Ovary (tissue), 10 donors: Measurements from ENCODE around the gene KCNK4. TPM values are rescaled to one million over a fixed set of nuclear protein-coding genes. Genes with fewer than 3 reads are reported as not detected.

Experiments
- DNase-seq, 5 donors: peaks; one replicate each; pipeline ENCODE4 v3.0.0-alpha.2; 2019 to 2020
- H3K27ac ChIP-seq, 2 donors: fragments of 200-600 bp; one replicate each; pipeline versions ENCODE4 v1.5.1 to v1.8.0; 2019 to 2022
- H3K27me3 ChIP-seq: fragments of 200-600 bp; one replicate; pipeline ENCODE4 v1.8.0; 2022
- H3K36me3 ChIP-seq: fragments of 200-600 bp; sonication (generic); one replicate; pipeline ENCODE4 v1.5.1; 2019
- H3K4me1 ChIP-seq: one replicate; pipeline ENCODE4 v1.8.1; 2013; ENCODE audit warnings: mild to moderate bottlenecking, moderate library complexity; ENCODE audit not compliant: insufficient read depth
- H3K4me3 ChIP-seq: fragments of 200-600 bp; sonication (generic); one replicate; pipeline ENCODE4 v1.5.1; 2017
- H3K9me3 ChIP-seq, 2 donors: fragments of 200-600 bp in 1 of 2; sonication (generic) in 1 of 2; one replicate each; pipeline versions ENCODE4 v1.5.1 to v1.8.1; 2013 to 2019; ENCODE audit warnings: mild to moderate bottlenecking in 1 of 2, moderate library complexity in 1 of 2
- CTCF ChIP-seq, 3 donors: fragments of 450-650 bp in 2 of 3; fragments of 200-600 bp in 1 of 3; IDR thresholded peaks; one replicate each; pipeline versions ENCODE4 v1.5.1 to v1.8.0; 2016 to 2022; ENCODE audit warnings: antibody characterized with exemption in 3 of 3, mild to moderate bottlenecking in 1 of 3
- EP300 ChIP-seq: sonication (generic); formaldehyde crosslinking; IDR thresholded peaks from one replicate; pipeline ENCODE4 v1.6.1; 2017; ENCODE audit warnings: antibody characterized with exemption
- POLR2A ChIP-seq: fragments of 450-650 bp; IDR thresholded peaks from one replicate; pipeline ENCODE4 v1.6.1; 2017; ENCODE audit warnings: antibody characterized with exemption, mild to moderate bottlenecking, moderate library complexity
- whole genome bisulfite sequencing, 3 donors: extraction: QIAGEN DNeasy Blood & Tissue Kit in 1 of 3; methylation state at CpG; one replicate each; pipeline versions ENCODE4 v1.1.5 to v1.1.7; 2013 to 2017; 5-methylcytosine and 5-hydroxymethylcytosine counted together
- intact Hi-C, 4 donors: fragments of 100-400 bp; cut with DNase I; formaldehyde crosslinking; loops; one replicate each; pipeline versions ENCODE4 v1.11.0 to v1.15.1; 2022 to 2023
- long read RNA-seq, 3 donors: library from polyadenylated mRNA in 2 of 3; unstranded in 2 of 3; transcript quantifications; one replicate each; pipeline ENCODE4 v2.0.0 and lab custom pipeline, GENCODE V29; 2021 to 2026
- polyA plus RNA-seq, 2 donors: library from polyadenylated mRNA; stranded (reverse); fragments of 200-250 nt in 1 of 2; fragments of 350-450 nt in 1 of 2; fragmentation: Illumina TruSeq in 1 of 2; extraction: RNeasy Lipid Tissue Mini Kit (QIAGEN cat#74804) in 1 of 2; gene quantifications; one replicate each; pipeline ENCODE4 v1.2.3, GENCODE V29; 2013 to 2014
- total RNA-seq, 7 donors: library from RNA; depleted of rRNA in 2 of 7; stranded (reverse); fragments of >200 nt in 2 of 7; fragmentation: NEBNext Ultra II Directional in 3 of 7; extraction: Animal tissue kit (Norgen Biotek cat#: 25700) in 3 of 7; gene quantifications; one replicate each; pipeline versions ENCODE4 v1.1.0 to v1.2.4, GENCODE V29; 2016 to 2023
- donor health status: DM: no; HTN: no; CAD: no; lungs with moderate emphysema.
- donor health status: DM: no; HTN: no; CAD: no.
- donor health status: Bipolar disorder and iron deficiency.
- donor health status: DM: yes; HTN: yes; CAD: no.
- donor health status: DM: no; HTN: no; CAD: no.
- donor health status: DM: yes; HTN: yes; CAD: no.

KCNK4 gene
- total RNA-seq (not detected), polyA plus RNA-seq (not detected)
- long read RNA-seq, donor 1, result 0 reads
- long read RNA-seq, donor 2, result 0 reads
- long read RNA-seq, donor 3, result 0 reads

GRCh38 chr11:64291262-64291751 is at the start of gene KCNK4:
Gene KCNK4 (plus strand): TSS chr11:64291302. CDS start chr11:64293019, 1,717 bp downstream.
- Histone ChIP-seq H3K4me1 (peaks cover 7% of the 10 kb centered on the region), H3K9me3 (no peaks in the 10 kb centered on the region), H3K4me3 (no peak within 1 kb of the TSS), H3K27me3 (peaks cover 2% of the 10 kb centered on the region), H3K36me3 (no peaks in the 10 kb centered on the region), H3K27ac (no peak within 1 kb of the TSS)
- peak in 1 of 5 donors; percentile 15 for DNase-seq
- intact Hi-C loops, result loop anchor here in 1 of 4 donors (10.0 kb wide), 1 partner anchor 287 kb away; no protein-coding TSS in a partner anchor
- 2% methylated on average over 36 to 45 of the region's 45 CpGs for WGBS, 3 donors
- no peak for TF ChIP-seq EP300
- no peak for TF ChIP-seq POLR2A
- no peak for TF ChIP-seq CTCF (IDR thresholded peaks at IDR 0.05)

GRCh38 chr11:64241491-64242374 is 49.4 kb upstream of the KCNK4 start:
- 0 to 1% (median 0%) methylated on average over 56 to 63 of the region's 63 CpGs for WGBS, 3 donors
- Histone ChIP-seq H3K27ac (peak overlapping the region; percentile 39 to 89), H3K36me3 (no peaks in the 10 kb centered on the region), H3K4me1 (peaks cover 14% of the 10 kb centered on the region), H3K9me3 (no peaks in the 10 kb centered on the region), H3K4me3 (peak overlapping the region; percentile 96), H3K27me3 (no peaks in the 10 kb centered on the region)
- TF ChIP-seq POLR2A (peak; percentile 51), CTCF (IDR thresholded peaks at IDR 0.05) (no peak)
- peak in 4 of 5 donors; percentile 70 to 100 (median 90) for DNase-seq
- intact Hi-C loops, result loop anchor here in 1 of 4 donors (1.0 to 5.0 kb wide), 2 partner anchors 29 to 66 kb away; partner anchors contain the start of gene ESRRA

- Histone ChIP-seq H3K27ac (no peak overlapping the region), H3K9me3 (no peaks in the 10 kb centered on the region), H3K36me3 (no peaks in the 10 kb centered on the region), H3K4me3 (no peak overlapping the region), H3K4me1 (peaks cover 14% of the 10 kb centered on the region), H3K27me3 (no peaks in the 10 kb centered on the region)
- no peak for DNase-seq
- 76 to 82% (median 81%) methylated on average over 8 of the region's 8 CpGs for WGBS, 3 donors
- TF ChIP-seq CTCF (IDR thresholded peaks at IDR 0.05) (no peak), POLR2A (no peak), EP300 (no peak)
- intact Hi-C loops, result loop anchor here in 1 of 4 donors (5.0 kb wide), 1 partner anchor 64 kb away; the partner anchor contains the start of gene ESRRA
Observed at GRCh38 chr11:64243236-64243854, 47.8 kb upstream of the KCNK4 start.

- Histone ChIP-seq H3K27me3 (no peaks in the 10 kb centered on the region), H3K27ac (no peak overlapping the region), H3K36me3 (no peaks in the 10 kb centered on the region), H3K4me1 (peaks cover 14% of the 10 kb centered on the region), H3K4me3 (no peak overlapping the region), H3K9me3 (no peaks in the 10 kb centered on the region)
- intact Hi-C loops, result loop anchor here in 1 of 4 donors (5.0 kb wide), 1 partner anchor 63 kb away; the partner anchor contains the start of gene ESRRA
- 43 to 58% (median 49%) methylated on average over 5 of the region's 5 CpGs for WGBS, 3 donors
- TF ChIP-seq CTCF (IDR thresholded peaks at IDR 0.05) (no peak), POLR2A (no peak), EP300 (no peak)
- DNase-seq, result no peak
Observed at GRCh38 chr11:64244107-64244506, 47.0 kb upstream of the KCNK4 start.
